AG04450 (cell line): Measurements from ENCODE around the gene TIMM13. TPM values are rescaled to one million over a fixed set of nuclear protein-coding genes. Genes with fewer than 3 reads are reported as not detected.

Experiments used
- CTCF ChIA-PET: fragments of 300-600, 350-600 bp; formaldehyde crosslinking; extraction: SDS; loops from one replicate; lab custom pipeline; 2022; ENCODE audit warnings: antibody characterized with exemption, inconsistent platforms; lab: Charles Lee
- POLR2A ChIA-PET: fragments of 350-600 bp; formaldehyde crosslinking; extraction: SDS; loops from one replicate; lab custom pipeline; 2021; ENCODE audit warnings: antibody characterized with exemption, inconsistent platforms; lab: Yijun Ruan, JAX
- DNase-seq: peaks from one replicate; pipeline ENCODE4 v3.0.0-alpha.2; 2011; ENCODE audit warnings: low read depth, low spot score
- H3K27ac ChIP-seq: one replicate; pipeline ENCODE4 v1.5.1; 2012; ENCODE audit warnings: low read depth, low read length, control low read depth
- H3K27me3 ChIP-seq: one replicate; pipeline ENCODE4 v1.6.0; 2012; ENCODE audit warnings: low read length; ENCODE audit not compliant: control insufficient read depth, insufficient read depth
- H3K4me3 ChIP-seq: 2 replicates; pipeline ENCODE4 v1.5.1; 2011; ENCODE audit warnings: mild to moderate bottlenecking, low read depth, low read length, control low read depth
- H3K9me3 ChIP-seq: 2 replicates; pipeline ENCODE4 v1.5.1; 2012; ENCODE audit warnings: low read length; ENCODE audit not compliant: control insufficient read depth, insufficient read depth
- polyA plus RNA-seq: library from polyadenylated mRNA; depleted of rRNA; stranded (reverse); fragments of >200 nt; gene quantifications from 2 replicates; pipeline ENCODE4 v1.2.3, GENCODE V29; 2011
- TF ChIP-seq, protein P1 (sequence below): IDR thresholded peaks from 2 replicates; pipeline ENCODE4 v1.5.1; 2011; ENCODE audit warnings: low read depth, low read length, control low read depth, inconsistent platforms

Gene TIMM13
- polyA plus RNA-seq, 1 experiment: 21.6 TPM

DNA sequence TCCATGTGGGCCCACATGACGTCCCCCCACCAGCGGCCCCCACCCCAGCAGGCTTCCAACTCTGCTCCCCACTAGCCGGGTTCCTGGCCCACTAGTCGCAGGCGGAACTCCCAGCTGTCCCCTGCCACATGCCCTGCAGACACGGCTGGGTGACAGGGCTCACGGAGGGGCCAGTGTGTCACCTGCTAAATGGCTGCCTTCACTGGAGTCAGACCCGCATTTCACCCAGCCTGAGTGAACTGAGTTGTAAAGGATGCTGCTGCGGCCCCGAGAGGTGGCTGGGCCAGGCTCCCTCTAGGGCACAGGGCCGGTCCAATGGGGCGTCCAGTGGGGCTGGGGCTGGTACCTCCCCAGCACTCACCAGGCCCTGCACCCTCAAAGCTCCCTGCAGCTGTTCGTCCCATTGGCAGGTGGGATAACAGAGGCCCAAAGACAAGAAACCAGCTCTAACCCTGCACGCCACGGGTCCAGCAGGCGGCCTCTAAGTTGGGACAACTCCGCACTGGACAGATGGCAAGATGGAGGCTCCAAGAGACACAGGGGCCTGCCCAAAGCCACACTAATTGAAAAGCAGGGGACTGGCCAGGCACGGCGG is 26.1 kb upstream of the TIMM13 start:
- no peaks in the 10 kb centered on the region for H3K27me3 ChIP-seq
- no peak for DNase-seq
- TF ChIP-seq, protein P1, sequence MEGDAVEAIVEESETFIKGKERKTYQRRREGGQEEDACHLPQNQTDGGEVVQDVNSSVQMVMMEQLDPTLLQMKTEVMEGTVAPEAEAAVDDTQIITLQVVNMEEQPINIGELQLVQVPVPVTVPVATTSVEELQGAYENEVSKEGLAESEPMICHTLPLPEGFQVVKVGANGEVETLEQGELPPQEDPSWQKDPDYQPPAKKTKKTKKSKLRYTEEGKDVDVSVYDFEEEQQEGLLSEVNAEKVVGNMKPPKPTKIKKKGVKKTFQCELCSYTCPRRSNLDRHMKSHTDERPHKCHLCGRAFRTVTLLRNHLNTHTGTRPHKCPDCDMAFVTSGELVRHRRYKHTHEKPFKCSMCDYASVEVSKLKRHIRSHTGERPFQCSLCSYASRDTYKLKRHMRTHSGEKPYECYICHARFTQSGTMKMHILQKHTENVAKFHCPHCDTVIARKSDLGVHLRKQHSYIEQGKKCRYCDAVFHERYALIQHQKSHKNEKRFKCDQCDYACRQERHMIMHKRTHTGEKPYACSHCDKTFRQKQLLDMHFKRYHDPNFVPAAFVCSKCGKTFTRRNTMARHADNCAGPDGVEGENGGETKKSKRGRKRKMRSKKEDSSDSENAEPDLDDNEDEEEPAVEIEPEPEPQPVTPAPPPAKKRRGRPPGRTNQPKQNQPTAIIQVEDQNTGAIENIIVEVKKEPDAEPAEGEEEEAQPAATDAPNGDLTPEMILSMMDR: no peak
- no peak overlapping the region for H3K27ac ChIP-seq
- no peak overlapping the region for H3K4me3 ChIP-seq
- ChIA-PET CTCF (interaction anchor here (0.8 kb wide), 1 partner anchor 158 kb away, joined by 5 read pairs; no protein-coding TSS in a partner anchor), POLR2A (interaction anchor here (0.5 kb wide), 1 partner anchor 1700 kb away, joined by 4 read pairs; no protein-coding TSS in a partner anchor)
- no peaks in the 10 kb centered on the region; the same call in 1 of the 2 replicates for H3K9me3 ChIP-seq

DNA sequence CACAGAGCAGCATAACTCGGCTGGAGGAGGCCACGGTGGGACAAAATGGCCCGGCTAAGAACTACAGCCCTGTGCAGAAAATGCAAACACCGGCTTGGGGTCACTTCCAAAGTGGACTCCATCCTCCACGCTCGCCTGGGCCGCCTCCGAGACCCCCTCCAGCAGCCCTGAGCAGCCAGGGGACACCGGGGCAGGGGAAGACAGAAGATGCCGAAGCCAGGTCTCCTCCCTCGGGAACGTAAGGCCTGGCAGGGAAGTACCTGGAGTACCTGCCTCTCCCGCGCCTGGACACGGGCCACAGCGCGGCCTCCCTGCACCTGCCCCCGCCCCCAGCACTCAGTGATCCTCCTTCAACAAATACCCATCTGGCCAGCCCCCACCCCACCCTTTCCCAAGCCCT is 24.4 kb upstream of the TIMM13 start:
- no peak overlapping the region for H3K27ac ChIP-seq
- CTCF ChIA-PET: no interaction called here
- no peak for DNase-seq
- no peaks in the 10 kb centered on the region; the same call in 1 of the 2 replicates for H3K9me3 ChIP-seq
- H3K4me3 ChIP-seq: no peak overlapping the region
- POLR2A ChIA-PET: no interaction called here
- TF ChIP-seq, protein P1: no peak
- H3K27me3 ChIP-seq: no peaks in the 10 kb centered on the region

DNA sequence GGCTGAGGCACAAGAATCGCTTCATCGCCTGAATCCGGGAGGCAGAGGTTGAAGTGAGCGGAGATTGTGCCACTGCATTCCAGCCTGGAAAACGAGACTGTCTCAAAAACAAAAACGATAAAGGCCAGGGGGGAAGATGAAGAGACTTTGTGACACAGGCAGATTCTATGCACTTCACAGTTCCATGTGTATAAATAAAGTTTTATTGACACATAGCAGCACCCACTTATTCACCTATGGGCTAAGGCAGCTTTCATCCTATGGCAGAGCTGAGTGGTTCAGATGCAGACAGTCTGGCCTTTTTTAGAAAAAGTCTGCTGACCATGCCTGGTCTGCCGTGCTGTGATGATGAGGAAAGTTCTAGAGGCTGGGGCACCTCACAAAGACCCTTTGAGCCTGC is 23.8 kb upstream of the TIMM13 start:
- no peak overlapping the region for H3K4me3 ChIP-seq
- no peak overlapping the region for H3K27ac ChIP-seq
- H3K9me3 ChIP-seq: no peaks in the 10 kb centered on the region; the same call in 1 of the 2 replicates
- no peak for DNase-seq
- TF ChIP-seq, protein P1: no peak
- ChIA-PET CTCF (interaction anchor here (0.5 kb wide), 1 partner anchor 12 kb away, joined by 5 read pairs; no protein-coding TSS in a partner anchor), POLR2A (no interaction called here)
- no peaks in the 10 kb centered on the region for H3K27me3 ChIP-seq

DNA sequence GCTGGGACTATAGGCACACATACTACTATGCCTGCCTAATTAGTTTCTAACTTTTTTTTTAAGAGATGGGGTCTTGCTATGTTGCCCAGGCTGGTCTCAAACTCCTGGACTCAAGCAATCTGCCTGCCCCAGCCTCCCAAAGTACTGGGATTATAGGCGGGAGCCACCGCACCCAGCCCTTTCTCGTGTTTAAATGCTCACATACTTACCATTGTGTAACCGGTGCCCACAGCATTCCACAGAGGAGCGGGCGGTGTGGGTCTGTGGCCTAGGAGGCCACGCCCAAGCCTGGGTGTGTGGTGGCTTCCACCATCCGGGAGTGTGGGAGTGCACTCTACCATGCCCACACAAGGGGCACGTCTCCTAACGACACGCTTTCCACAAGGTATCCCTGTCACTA is 21.6 kb upstream of the TIMM13 start:
- no peak overlapping the region for H3K27ac ChIP-seq
- DNase-seq: no peak
- H3K27me3 ChIP-seq: no peaks in the 10 kb centered on the region
- ChIA-PET POLR2A (interaction anchor here (0.8 kb wide), 1 partner anchor 27 kb away, joined by 3 read pairs; the partner anchor contains the start of gene GADD45B), CTCF (interaction anchor here (0.6 kb wide), 1 partner anchor 163 kb away, joined by 3 read pairs; no protein-coding TSS in a partner anchor)
- no peaks in the 10 kb centered on the region; the same call in 1 of the 2 replicates for H3K9me3 ChIP-seq
- TF ChIP-seq, protein P1: no peak
- H3K4me3 ChIP-seq: no peak overlapping the region

DNA sequence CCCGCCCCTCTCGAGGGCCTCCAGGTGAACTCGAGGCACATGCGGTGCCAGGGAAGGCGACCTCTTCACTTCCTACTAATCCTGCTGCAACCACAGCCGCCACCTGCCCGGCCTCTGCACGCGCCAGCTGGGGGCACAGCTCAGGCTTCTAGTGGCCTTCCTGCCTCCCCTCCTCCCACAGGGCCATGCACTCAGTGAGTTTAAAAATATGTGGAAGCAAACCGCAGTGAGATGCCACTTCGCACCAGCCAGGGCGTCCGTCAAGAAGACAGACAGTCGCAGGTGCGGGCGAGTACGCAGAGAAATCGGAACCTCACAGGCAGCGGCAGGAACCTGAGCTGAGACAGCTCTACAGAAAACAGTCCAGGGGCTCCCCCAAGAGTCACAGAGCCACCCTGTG is 19.0 kb upstream of the TIMM13 start:
- Histone ChIP-seq H3K27ac (no peak overlapping the region), H3K9me3 (no peaks in the 10 kb centered on the region; the same call in 1 of the 2 replicates), H3K4me3 (no peak overlapping the region), H3K27me3 (no peaks in the 10 kb centered on the region)
- DNase-seq: no peak
- CTCF ChIA-PET: no interaction called here
- TF ChIP-seq, protein P1: no peak
- POLR2A ChIA-PET: no interaction called here
